Transverse colon (tissue), 4 donors: ENCODE data around the gene GRIN2A. TPM values are rescaled to one million over a fixed set of nuclear protein-coding genes. Genes with fewer than 3 reads are reported as not detected.

Source experiments
- DNase-seq: peaks from one replicate; pipeline ENCODE4 v3.0.0-alpha.2; 2019
- H3K27ac ChIP-seq, 4 donors: fragments of 200-600 bp; sonication (generic); 2 replicates each; pipeline ENCODE4 v1.5.1; 2016 to 2018; ENCODE audit warnings: inconsistent platforms in 4 of 4
- H3K27me3 ChIP-seq: fragments of 200-600 bp; sonication (generic); 2 replicates; pipeline ENCODE4 v1.5.1; 2017; ENCODE audit warnings: inconsistent platforms
- H3K36me3 ChIP-seq, 4 donors: fragments of 200-600 bp; sonication (generic); 2 replicates each; pipeline ENCODE4 v1.5.1; 2017 to 2019; ENCODE audit warnings: inconsistent platforms in 4 of 4
- H3K4me1 ChIP-seq, 4 donors: fragments of 200-600 bp; sonication (generic); 2 replicates each; pipeline ENCODE4 v1.5.1; 2017 to 2020; ENCODE audit warnings: inconsistent platforms in 4 of 4
- H3K4me3 ChIP-seq, 4 donors: fragments of 200-600 bp; sonication (generic); 1 replicate in 1 of 4; 2 replicates in 3 of 4; pipeline versions ENCODE4 v1.5.1 to v1.6.1; 2017 to 2019; ENCODE audit warnings: inconsistent platforms in 4 of 4
- H3K9me3 ChIP-seq, 2 donors: fragments of 200-600 bp; sonication (generic); 2 replicates each; pipeline ENCODE4 v1.5.1; 2017 to 2019; ENCODE audit warnings: inconsistent platforms in 2 of 2
- CTCF ChIP-seq, 5 experiments: fragments of 200-600 bp in 3 of 5; fragments of 450-650 bp in 2 of 5; sonication (generic) in 3 of 5; IDR thresholded peaks; 1 replicate in 2 of 5; 2 replicates in 3 of 5; pipeline ENCODE4 v1.5.1; 2016 to 2017; ENCODE audit warnings: antibody characterized with exemption in 5 of 5, inconsistent platforms in 3 of 5, mild to moderate bottlenecking in 2 of 5, moderate library complexity in 1 of 5
- EP300 ChIP-seq: sonication (generic); formaldehyde crosslinking; IDR thresholded peaks from one replicate; pipeline ENCODE4 v1.6.1; 2017; ENCODE audit warnings: antibody characterized with exemption, low read depth
- POLR2A ChIP-seq: fragments of 450-650 bp; IDR thresholded peaks from one replicate; pipeline ENCODE4 v1.6.1; 2016; ENCODE audit warnings: antibody characterized with exemption, mild to moderate bottlenecking, moderate library complexity
- POLR2AphosphoS5 ChIP-seq, 3 donors: sonication (generic); formaldehyde crosslinking; IDR thresholded peaks; one replicate each; pipeline ENCODE4 v1.6.1; 2016; ENCODE audit warnings: antibody characterized with exemption in 3 of 3
- WGBS, 2 donors: methylation state at CpG; one replicate each; pipeline ENCODE4 v1.1.5; 2018; ENCODE audit warnings: low coverage in 1 of 2; 5-methylcytosine and 5-hydroxymethylcytosine counted together
- in situ Hi-C, 4 donors: fragments of 200-750 bp; cut with MboI; loops; one replicate each; pipeline versions ENCODE4 v1.15.0 to v1.15.1; 2017; ENCODE audit warnings: low sequenced_read_pairs in 3 of 4, low pct_ligation_motif_present in 1 of 4, low pct_unique_long_range_greater_than_20kb in 1 of 4
- intact Hi-C: fragments of 100-400 bp; cut with DNase I; formaldehyde crosslinking; loops from one replicate; pipeline ENCODE4 v1.15.1; 2023; ENCODE audit warnings: low total_unique reads
- total RNA-seq, 4 donors: library from RNA; depleted of rRNA; stranded (reverse); fragments of >200 nt; gene quantifications; one replicate each; pipeline ENCODE4 v1.1.0, GENCODE V29; 2016

The GRIN2A gene
- total RNA-seq, 4 donors from 2014 or later: 0.14 to 0.37 (median 0.18) TPM

GRCh38 chr16:10128397-10129258 lies 53.6 kb downstream of the GRIN2A start:
- WGBS, 2 donors: 66 to 73% methylated on average over 8 to 9 of the region's 9 CpGs
- intact Hi-C loops (no loop called here), in situ Hi-C loops (no loop called here)
- H3K27me3 ChIP-seq: no peaks in the 10 kb centered on the region
- H3K27ac ChIP-seq: no peak overlapping the region
- H3K4me1 ChIP-seq: no peaks in the 10 kb centered on the region
- H3K9me3 ChIP-seq: no peaks in the 10 kb centered on the region
- H3K36me3 ChIP-seq: no peaks in the 10 kb centered on the region
- H3K4me3 ChIP-seq: no peak overlapping the region
- no peak for TF ChIP-seq EP300
- TF ChIP-seq POLR2A: no peak
- TF ChIP-seq CTCF (IDR thresholded peaks at IDR 0.05): no peak
- no peak for TF ChIP-seq POLR2AphosphoS5 (IDR thresholded peaks at IDR 0.05)
- DNase-seq: no peak

DNA sequence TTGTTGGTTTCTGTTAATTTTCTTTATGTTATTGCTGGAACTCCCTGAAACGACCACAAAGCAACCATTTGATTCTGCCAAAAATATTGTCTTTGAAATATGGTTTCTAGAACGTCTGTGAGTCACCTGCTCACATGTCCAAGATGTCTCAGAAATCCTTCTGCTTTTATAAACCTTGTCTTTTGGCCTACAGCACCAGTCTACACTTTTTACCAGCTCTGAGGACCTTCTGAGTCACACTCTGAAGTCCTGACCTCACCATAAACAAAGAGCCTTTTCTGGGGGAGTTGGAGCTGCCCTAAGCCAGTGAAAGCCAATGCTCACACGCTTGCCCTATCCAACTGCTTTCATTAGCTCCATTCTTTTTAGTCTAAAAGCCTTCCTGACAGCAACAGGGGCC lies 55.5 kb downstream of the GRIN2A start:
- no peak overlapping the region for H3K27ac ChIP-seq
- H3K4me1 ChIP-seq: peaks cover 0 to 12% (median 0%) of the 10 kb centered on the region in 4 donors
- no peaks in the 10 kb centered on the region for H3K36me3 ChIP-seq
- WGBS, 2 donors: 34 to 43% methylated on average over 3 of the region's 3 CpGs
- DNase-seq: no peak
- TF ChIP-seq EP300: no peak
- intact Hi-C loops (no loop called here), in situ Hi-C loops (no loop called here)
- H3K9me3 ChIP-seq: no peaks in the 10 kb centered on the region
- H3K27me3 ChIP-seq: peaks cover 4% of the 10 kb centered on the region
- H3K4me3 ChIP-seq: no peak overlapping the region

DNA sequence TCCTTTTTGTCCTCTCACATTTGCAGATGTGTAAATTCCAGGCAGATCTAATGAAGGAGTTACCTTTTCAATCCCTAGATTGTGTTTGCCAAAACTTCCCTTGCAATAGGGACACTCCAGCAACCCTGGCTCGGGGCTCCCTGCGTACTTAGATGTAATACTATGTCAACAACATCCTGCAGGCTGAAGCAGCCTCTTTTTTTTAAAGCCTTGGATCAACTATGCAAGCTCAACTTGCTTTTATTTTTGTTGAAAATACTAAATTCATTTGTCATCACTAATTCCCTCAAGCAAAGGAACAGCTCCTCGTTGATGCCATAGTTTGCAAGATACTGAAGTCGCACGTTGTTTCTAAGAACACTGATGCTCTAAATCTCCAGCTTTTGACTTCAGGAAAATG lies 59.1 kb downstream of the GRIN2A start:
- 63% methylated on average over 5 of the region's 5 CpGs; no CpG with 5 or more reads in 1 of the 2 donors for WGBS, 2 donors
- H3K27me3 ChIP-seq: peaks cover 4% of the 10 kb centered on the region
- in situ Hi-C loops (no loop called here), intact Hi-C loops (no loop called here)
- H3K4me1 ChIP-seq: peaks cover 0 to 12% (median 0%) of the 10 kb centered on the region in 4 donors
- H3K36me3 ChIP-seq: no peaks in the 10 kb centered on the region
- no peak overlapping the region for H3K4me3 ChIP-seq
- DNase-seq: no peak
- peak overlapping the region in 1 of 4 donors; percentile 16 for H3K27ac ChIP-seq
- H3K9me3 ChIP-seq: no peaks in the 10 kb centered on the region
- TF ChIP-seq POLR2A (no peak), POLR2AphosphoS5 (IDR thresholded peaks at IDR 0.05) (no peak), EP300 (no peak), CTCF (IDR thresholded peaks at IDR 0.05) (no peak)

DNA sequence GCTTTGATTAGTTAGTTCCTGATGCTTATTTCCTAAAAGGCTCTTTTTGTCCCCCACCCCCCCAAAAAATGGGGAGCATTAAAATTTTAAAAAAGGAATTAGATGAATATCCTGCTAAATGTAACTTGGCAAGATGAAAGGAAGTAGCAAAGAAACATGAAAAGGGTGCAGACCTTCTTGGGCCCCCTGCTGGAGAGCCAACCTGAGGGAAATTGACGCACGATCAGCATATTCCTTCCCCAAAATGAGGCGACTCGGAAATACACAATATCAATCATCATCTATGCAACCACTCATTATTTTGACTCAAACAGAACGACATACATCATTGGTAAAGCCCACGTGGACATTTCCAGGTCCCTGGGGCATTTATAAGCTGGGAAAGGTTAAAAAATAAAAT lies 59.7 kb downstream of the GRIN2A start:
- no peak overlapping the region for H3K4me3 ChIP-seq
- TF ChIP-seq POLR2AphosphoS5 (IDR thresholded peaks at IDR 0.05) (no peak), POLR2A (no peak), CTCF (IDR thresholded peaks at IDR 0.05) (no peak), EP300 (no peak)
- intact Hi-C loops: no loop called here
- no peak for DNase-seq
- peak overlapping the region in 1 of 4 donors; percentile 16 for H3K27ac ChIP-seq
- WGBS, 2 donors: 25 to 29% methylated on average over 4 to 6 of the region's 6 CpGs
- peaks cover 4% of the 10 kb centered on the region for H3K27me3 ChIP-seq
- peaks cover 0 to 12% (median 0%) of the 10 kb centered on the region in 4 donors for H3K4me1 ChIP-seq
- in situ Hi-C loops: no loop called here
- no peaks in the 10 kb centered on the region for H3K9me3 ChIP-seq
- H3K36me3 ChIP-seq: no peaks in the 10 kb centered on the region
